ENCODE measurements around the gene ERGIC1. TPM values are rescaled to one million over a fixed set of nuclear protein-coding genes. Genes with fewer than 3 reads are reported as not detected.

Gene ERGIC1
- total RNA-seq, 4 donors from 2014 or later: 60.9 to 123 (median 99.3) TPM

GRCh38 chr5:172959824-172960799 is 126.1 kb downstream of the ERGIC1 start:
- Histone ChIP-seq H3K27me3 (no peaks in the 10 kb centered on the region), H3K4me1 (peaks cover 0 to 28% (median 14%) of the 10 kb centered on the region in 4 donors), H3K9me3 (no peaks in the 10 kb centered on the region), H3K27ac (peak overlapping the region in 3 of 4 donors; percentile 77 to 90 (median 88)), H3K4me3 (peak overlapping the region; percentile 78 to 98 (median 90)), H3K36me3 (peaks cover 0 to 21% (median 2%) of the 10 kb centered on the region in 3 donors)
- 12 to 16% methylated on average over 27 to 28 of the region's 28 CpGs for whole genome bisulfite sequencing, 2 donors
- TF ChIP-seq POLR2A (IDR thresholded peaks at IDR 0.05): no peak
- TF ChIP-seq EP300 (IDR thresholded peaks at IDR 0.05): no peak
- no peak for TF ChIP-seq CTCF (IDR thresholded peaks at IDR 0.05)
- no peak for DNase-seq (ENCODE audit: low spot score in 2 of 2)

GRCh38 chr5:172969921-172970320 is 135.9 kb downstream of the ERGIC1 start:
- 82 to 86% methylated on average over 2 of the region's 2 CpGs for whole genome bisulfite sequencing, 2 donors
- Histone ChIP-seq H3K27me3 (no peaks in the 10 kb centered on the region), H3K36me3 (peaks cover 0 to 46% (median under 1%) of the 10 kb centered on the region in 3 donors), H3K4me3 (no peak overlapping the region), H3K9me3 (no peaks in the 10 kb centered on the region), H3K27ac (peak overlapping the region in 1 of 4 donors; percentile 6), H3K4me1 (peaks cover 0 to 12% (median 0%) of the 10 kb centered on the region in 4 donors)
- DNase-seq (ENCODE audit: low spot score in 2 of 2): no peak
- TF ChIP-seq POLR2A (IDR thresholded peaks at IDR 0.05) (no peak), EP300 (IDR thresholded peaks at IDR 0.05) (no peak), CTCF (IDR thresholded peaks at IDR 0.05) (no peak)

GRCh38 chr5:172971482-172971881 is 137.4 kb downstream of the ERGIC1 start:
- TF ChIP-seq CTCF (IDR thresholded peaks at IDR 0.05) (no peak), EP300 (IDR thresholded peaks at IDR 0.05) (no peak), POLR2A (IDR thresholded peaks at IDR 0.05) (no peak)
- Histone ChIP-seq H3K27me3 (no peaks in the 10 kb centered on the region), H3K36me3 (peaks cover 0 to 35% (median 0%) of the 10 kb centered on the region in 3 donors), H3K27ac (no peak overlapping the region), H3K4me1 (peaks cover 0 to 12% (median 0%) of the 10 kb centered on the region in 4 donors), H3K4me3 (no peak overlapping the region), H3K9me3 (no peaks in the 10 kb centered on the region)
- DNase-seq (ENCODE audit: low spot score in 2 of 2): no peak
- WGBS, 2 donors: 88 to 92% methylated on average over 3 of the region's 3 CpGs

GRCh38 chr5:172972552-172972951 is 138.5 kb downstream of the ERGIC1 start:
- 87 to 96% methylated on average over 5 of the region's 5 CpGs for WGBS, 2 donors

More at GRCh38 chr5:172972552-172972951, 138.5 kb downstream of the ERGIC1 start:
- TF ChIP-seq CTCF (IDR thresholded peaks at IDR 0.05) (no peak), POLR2A (IDR thresholded peaks at IDR 0.05) (no peak), EP300 (IDR thresholded peaks at IDR 0.05) (no peak)
- H3K27ac ChIP-seq: no peak overlapping the region
- DNase-seq (ENCODE audit: low spot score in 2 of 2): no peak
- H3K27me3 ChIP-seq: no peaks in the 10 kb centered on the region
- no peak overlapping the region for H3K4me3 ChIP-seq
- H3K9me3 ChIP-seq: no peaks in the 10 kb centered on the region
- peaks cover 0 to 31% (median 0%) of the 10 kb centered on the region in 3 donors for H3K36me3 ChIP-seq
- peaks cover 0 to 12% (median 0%) of the 10 kb centered on the region in 4 donors for H3K4me1 ChIP-seq

Measured in tibial nerve (tissue), 4 donors.